Anterior cingulate cortex (tissue), 58 donors: ENCODE measurements around the gene VPREB3.
A peak's percentile ranks its signal among the peaks of the same experiment; 100 is the strongest.

Experiments
- DNase-seq, 58 donors: peaks; one replicate each; lab custom pipeline; 2025; lab: John Stamatoyannopoulos, UW

VPREB3 gene

DNA sequence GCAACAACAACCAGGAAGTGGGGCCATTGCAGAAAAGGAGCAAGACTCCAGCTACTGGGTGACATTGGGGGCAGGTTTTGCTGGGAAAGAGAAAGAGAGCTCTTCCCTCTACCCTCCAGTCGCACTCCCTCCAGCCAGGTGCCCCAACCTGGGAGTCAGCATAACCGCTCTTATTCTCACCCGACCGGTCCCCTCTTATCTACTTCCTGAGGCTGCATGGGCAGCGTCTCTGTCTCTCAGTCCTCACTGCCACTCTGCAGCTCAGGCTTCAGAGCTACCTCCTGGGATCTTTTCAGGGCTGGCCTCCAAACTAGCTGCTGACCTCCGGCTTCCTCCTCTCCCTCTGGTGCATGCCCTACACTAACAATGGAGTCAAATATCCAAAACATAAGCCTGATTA, 8.4 kb downstream of the VPREB3 start:
- no peak for DNase-seq

DNA sequence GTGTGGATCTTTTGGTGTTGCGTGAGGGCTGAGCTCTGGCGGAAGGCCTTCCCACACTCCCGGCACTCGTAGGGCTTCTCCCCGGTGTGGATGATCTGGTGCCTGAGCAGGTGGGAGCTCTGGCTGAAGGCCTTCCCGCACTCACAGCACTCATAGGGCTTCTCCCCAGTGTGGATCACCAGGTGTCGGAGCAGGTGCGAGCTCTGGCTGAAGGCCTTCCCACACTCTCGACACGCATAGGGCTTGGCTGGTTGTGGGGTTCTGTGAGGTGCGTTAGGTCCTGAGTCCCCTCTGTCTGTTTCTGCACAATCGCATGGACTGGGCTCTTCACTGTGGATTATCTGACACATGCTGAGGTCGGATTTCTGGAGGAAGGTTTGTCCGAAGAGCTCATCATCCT, 9.7 kb downstream of the VPREB3 start:
- no peak for DNase-seq

DNA sequence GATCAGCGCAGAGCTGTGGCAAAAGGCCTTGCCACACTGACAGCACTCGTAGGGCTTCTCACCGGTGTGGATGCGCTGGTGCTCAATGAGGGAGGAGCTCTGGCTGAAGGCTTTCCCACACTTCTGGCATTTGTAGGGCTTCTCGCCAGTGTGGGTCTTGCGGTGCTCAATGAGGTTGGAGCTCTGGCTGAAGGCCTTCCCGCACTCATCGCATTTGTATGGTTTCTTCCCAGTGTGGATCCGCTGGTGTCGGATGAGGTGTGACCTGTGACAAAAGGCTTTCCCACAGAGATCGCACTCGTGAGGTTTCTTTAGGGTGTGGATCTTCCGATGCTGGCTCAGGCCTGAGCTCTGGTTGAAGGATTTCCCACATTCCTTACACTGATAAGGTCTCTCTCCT, 10.2 kb downstream of the VPREB3 start:
- DNase-seq = no peak

DNA sequence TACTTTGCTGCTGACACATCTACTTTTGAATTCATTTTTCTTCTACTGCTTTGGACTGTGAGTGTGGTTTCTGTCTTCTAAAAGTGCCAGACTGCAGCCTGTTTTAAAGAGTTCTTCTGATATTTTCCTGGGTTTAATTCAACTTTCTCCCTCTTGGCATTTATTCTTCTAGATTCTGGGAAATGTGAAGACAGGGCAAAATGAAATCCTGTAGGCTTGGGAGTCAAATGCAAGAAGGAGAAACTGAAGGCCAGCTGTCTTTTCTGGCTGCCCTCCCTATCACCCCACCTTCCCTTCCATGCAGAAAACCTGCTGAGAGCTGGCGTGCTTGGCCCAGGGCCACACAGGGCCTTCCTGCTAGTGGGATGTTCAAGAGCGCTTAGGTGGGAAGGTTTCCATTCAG, 10.9 kb downstream of the VPREB3 start:
- DNase-seq = peak in 11 of 58 donors; percentile 16 to 70 (median 46)

DNA sequence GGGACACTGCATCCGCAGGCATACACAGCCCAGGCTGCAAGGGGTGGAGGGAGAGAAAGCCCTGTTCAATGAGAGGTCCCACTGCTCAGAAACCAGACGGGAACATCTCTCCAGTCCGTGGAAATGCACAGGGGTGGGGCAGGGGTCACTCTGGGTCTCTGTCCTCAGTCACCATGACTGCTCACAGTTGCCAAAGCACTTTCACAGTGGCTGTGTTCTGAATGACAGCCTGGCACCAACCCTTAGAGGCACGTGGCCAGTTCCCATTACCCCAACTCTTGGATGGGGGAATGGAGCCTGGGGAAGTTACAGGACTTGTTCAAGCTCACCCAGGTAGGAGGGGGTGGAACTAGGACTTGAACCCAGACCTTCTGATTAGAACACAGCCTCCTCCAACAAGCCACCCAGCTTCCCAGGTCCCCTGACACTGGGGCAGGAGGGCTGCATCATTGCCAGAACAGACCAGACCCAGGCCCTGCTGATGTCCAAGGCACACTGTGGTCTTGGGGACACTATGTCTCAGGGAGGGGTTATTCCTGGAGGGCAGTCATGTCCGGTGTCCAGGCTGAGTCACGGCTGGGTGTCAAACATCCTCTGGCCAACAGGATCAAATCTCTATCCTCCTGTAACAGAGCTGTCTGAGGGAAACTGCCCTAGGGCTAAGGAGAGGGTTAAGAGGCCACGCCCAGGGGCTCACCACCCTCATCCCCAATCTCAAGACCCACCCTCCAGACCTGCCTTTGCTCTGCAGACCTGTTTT, 11.5 kb downstream of the VPREB3 start:
- peak in 1 of 58 donors; percentile 7 for DNase-seq

DNA sequence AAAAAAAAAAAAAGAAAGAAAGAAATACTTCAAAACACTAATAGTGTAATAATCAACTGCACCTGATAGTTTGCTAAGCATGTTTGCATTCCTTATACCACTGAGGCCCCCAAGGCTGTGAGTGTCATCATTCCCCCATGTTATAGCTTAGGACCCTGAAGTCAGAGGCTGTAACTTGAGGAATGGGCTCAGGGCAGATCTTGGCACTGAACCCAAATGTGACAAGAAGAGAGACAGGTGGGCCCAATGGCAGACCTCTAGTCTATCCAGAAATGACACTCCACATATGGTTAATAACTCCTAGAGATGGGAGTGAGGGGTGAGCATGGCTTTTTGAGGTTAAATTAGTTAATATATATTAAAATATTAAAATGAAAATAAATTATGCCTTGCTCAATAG, 16.5 kb downstream of the VPREB3 start:
- DNase-seq = no peak

DNA sequence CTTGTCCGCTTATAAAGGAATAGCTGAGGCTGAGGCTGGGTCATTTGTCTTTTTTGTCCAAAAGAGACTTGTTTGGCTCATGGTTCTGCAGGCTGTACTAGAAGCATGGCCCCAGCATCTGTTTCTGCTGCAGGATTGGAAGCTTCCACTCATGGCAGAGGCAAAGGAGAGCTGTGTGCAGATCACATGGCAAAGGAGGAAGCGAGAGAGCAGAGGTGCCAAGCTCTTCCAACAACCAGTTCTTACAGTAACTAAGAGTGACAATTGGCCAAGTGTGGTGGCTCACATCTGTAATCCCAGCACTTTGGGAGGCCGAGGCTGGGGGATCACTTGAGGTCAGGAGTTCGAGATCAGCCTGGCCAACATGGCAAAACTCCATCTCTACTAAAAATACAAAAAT, 26.1 kb downstream of the VPREB3 start:
- DNase-seq = peak in 3 of 58 donors; percentile 5 to 18 (median 7)

DNA sequence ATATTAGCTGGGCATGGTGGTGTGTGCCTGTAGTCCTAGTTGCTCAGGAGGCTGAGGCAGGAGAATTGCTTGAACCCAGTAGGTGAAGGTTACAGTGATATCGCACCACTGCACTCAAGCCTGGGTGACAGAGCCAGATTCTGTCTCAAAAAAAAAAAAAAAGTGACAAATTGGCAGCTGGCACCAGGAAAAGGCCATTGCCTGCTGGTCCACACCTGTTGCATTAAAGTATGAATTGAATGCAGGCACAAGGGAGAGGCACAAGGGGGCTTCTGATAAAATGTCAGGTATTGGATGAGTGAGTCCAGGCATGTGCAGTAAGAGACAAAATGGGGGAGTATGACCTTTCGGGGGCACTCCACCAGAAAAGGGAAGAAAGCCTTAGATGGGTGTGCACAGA, 31.5 kb downstream of the VPREB3 start:
- no peak for DNase-seq

DNA sequence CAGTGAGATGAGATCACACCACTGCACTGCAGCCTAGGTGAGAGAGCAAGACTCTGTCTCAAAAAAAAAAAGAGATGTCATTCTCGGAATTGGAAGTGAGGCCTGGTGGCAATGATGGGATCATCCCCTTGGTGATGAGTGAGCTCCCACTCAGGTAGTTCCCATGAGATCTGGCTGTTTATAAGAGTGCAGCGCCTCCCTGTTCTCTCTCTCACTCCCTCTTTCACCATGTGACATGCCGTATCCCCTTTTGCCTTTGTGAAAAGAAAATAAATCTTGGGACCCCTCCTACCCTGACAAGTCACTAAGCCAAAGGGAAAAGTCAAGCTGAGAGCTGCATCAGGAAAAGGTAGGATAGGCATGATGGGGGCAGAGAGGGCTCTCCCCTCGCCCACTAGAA, 32.1 kb downstream of the VPREB3 start:
- DNase-seq = no peak

DNA sequence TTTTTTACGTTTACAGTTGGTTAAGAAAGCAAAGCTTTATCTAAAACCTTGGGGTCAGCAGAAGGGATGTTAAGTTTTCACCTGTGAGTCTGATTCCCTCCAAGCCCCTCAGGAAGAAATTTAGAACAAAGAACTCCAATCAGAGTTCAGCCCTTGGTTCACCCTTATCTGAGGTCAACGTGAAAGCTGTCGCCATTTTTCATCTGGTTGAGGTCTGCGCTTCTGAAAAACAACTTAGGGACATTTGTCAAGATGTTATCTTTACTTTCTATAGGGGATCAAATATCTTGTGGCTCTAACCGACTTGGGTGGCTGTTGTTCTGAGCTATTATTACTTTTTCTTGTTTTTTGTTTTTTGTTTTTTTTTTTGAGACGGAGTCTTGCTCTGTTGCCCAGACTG, 33.4 kb downstream of the VPREB3 start:
- DNase-seq = no peak

DNA sequence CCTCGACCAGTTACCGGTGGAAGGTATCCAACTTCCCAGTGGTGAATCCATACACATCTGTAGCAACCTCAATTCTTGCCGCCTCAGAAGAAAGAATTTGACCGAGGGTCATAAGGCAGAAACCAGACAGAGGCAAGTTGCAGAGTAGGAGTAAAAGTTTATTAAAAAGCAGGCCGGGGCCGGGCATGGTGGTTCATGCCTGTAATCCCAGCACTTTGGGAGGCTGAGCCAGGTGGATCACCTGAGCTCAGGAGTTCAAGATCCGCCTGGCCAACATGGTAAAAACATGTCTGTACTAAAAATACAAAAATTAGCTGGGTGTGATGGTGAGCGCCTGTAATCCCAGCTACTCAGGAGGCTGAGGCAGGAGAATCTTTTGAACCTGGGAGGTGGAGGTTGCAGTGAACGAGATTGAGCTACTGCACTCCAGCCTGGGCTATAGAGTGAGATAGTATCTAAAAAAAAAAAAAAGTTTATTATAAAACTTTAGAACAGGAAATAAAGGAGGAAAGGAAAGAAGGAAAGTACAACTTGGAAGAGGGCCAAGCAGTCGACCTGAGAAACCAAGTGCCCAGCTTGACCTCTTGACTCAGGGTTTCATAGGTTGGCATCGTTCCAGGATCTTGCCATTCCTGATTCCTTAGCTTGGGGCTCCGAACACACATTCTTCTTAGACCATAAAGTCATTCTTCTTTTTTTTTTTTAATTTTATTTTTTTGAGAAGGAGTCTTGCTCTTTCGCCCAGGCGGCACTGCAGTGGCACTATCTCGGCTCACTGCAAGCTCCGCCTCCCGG, 35.7 kb downstream of the VPREB3 start:
- no peak for DNase-seq

DNA sequence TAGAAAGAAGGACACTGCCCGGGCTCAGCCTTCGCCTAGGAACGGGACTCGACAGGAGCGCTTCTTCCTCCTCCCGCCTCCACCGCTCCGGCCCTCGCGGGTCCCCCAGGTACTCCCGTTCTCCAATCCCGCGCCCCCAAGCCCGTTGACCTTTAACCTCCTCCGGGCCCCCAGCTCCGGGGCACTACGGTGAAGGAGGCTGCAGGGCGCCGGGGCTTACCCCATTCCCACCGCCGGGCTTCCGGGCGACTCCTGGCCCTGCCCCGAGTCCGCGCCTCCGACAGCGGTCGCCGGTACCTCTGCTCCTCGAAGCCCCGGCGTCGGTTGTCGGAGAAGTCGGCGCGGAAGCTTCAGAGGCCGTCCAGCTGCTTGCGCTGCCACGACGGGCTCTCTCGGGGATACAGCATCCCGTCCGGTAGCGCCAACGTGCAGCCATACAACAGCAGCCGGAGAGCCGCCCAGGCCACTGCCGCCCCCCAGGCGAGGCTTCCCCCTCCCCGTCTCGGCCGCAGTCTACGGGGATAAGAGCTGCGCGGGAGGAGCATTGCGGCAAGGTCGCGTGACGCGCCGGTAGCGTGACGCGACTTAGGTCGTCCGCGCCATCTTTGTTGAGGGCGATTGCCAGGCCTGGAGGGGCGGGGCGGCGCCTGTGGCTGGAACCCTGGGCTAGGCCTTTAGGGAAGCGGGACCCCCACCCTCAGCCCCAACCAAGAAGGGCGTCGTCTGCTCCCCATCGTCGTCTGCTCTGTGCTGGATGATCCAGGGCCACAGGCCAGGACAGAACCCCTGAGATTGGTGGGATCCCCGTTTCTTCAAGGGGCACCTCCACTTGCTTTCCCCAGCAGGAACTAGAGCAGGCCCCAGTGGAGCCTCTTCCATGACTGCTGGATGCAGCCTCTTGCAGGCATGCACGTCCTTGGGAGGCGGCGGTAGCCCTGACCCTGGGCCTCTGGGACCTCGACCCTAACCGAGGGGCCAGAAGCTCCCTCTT, 37.1 kb downstream of the VPREB3 start:
- DNase-seq = peak; percentile 28 to 92 (median 79)

DNA sequence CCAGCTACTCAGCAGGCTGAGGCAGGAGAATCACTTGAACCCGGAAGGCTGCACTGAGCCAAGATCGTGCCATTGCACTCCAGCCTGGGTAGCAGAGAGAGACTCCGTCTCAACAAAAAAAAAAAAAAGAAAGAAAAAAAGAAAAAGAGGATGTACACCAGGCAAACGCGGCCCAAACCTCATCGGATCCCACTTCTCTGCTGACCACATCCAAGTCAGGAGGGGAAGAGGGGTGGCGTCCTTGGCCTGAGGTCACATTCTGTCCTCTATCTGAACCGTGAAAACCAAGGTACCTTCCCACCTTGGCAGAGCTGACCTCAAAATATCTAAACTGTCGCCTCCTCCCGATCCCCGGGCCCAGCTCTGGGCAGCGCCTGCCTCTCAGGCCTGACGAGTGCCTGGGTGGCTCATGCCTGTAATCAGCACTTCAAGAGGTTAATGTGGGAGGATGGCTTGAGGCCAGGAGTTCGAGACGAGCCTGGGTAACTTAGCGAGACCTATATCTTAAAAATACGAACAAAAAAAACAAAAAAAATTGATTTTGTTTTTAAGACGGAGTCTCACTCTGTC, 38.3 kb downstream of the VPREB3 start:
- no peak for DNase-seq

DNA sequence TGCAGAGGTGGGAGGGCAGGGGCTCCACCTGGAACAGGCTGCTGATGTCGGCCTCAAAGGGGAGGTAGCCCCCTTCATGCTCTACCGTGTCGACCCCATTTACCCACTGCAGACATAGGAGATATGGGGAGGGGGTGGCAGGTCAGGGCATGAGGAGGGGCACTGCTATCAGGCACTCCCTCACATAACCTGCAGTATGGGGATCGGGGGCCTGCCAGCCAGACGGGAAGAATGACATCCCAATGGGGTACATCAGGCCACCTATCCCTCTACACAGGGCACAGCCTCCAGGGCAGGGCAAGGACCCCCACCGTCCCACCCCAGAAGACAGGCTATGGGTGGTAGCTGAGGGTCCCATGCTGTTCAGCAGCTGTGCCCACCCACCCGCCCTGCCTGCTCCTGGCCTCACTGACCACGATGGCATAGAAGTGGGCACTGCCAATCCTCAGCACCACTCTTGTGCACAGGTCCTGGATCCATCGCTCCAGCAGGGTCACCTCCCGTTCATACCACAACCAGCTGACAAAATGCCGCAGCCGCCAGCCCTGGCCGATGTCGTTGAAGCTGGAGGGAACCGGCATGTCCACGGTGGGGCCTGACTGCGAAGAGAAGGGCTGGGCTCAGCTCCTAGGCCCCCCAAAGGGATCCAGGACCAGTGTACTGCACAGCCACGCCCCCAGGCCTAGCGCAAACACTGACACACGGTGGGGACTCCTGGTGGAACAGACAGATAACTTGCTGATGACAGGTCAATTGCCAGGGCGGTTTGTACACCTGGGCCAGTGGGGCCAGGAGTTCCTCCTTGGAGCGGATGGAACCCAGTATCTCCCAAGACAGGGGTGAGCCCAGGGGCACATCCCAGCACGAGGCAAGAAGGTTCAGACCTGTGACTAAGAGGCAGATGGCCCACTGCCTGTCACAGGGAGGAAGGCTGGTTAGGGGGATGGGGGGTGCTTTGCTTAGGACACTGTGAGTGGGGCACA, 39.3 kb downstream of the VPREB3 start:
- no peak for DNase-seq

DNA sequence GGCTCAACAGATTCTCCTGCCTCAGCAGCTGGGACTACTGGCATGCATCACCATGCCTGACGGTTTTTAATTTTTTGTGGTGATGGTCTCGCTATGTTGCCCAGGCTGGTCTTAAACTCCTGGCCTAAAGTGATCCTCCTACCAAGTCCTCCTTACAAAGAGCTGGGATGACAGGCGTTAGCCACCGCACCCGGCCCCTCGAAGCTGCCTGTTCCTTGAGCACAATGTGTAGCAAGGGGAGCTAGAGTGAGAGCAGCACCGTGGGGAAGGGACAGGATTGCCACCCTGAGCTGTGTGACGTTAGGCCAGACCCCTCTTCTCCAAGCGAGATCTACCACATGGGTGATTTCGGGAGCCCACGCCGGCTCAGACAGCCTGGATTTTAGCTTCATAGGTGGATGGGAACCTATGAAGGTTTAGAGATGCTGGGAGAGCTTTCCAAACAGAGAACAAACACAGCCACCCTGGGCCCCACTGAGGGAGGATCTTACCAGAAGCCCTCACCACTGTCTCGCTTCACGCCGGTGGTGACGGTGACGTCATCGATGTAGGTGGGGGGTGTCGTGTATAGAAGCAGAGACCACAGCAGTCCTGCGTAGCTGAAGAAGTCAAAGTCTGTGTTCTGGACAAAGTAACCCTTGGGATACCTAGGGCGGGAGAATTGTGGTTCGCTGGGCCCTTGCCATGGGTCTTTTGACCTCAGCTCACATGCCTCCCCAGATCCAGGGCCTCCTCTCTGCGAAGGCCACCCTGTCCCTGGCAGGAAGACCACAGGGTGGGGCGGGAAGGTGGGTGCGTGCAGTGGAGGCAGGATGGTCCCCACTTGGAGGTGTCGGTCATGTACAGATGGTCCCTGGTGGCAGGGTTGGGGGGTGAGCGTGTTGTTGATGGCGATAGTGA, 40.3 kb downstream of the VPREB3 start:
- no peak for DNase-seq

DNA sequence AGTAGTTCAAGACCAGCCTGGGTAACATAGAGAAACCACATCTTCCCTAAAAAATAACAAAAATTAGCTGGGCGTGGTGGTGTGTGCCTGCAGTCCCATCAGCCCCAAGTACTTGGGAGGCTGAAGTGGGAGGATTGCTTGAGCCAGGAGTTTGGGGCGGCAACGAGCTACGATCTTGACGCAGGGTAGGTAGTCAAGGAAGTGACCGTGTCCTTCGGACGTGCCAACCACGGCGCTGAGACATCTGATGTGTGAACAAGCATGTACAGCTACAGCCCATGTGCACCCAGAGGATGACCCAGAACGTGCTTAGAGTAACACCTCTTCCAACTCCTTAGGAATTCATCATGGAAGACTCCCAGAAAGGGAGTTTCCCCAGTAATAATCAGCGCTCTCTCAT, 42.0 kb downstream of the VPREB3 start:
- no peak for DNase-seq

DNA sequence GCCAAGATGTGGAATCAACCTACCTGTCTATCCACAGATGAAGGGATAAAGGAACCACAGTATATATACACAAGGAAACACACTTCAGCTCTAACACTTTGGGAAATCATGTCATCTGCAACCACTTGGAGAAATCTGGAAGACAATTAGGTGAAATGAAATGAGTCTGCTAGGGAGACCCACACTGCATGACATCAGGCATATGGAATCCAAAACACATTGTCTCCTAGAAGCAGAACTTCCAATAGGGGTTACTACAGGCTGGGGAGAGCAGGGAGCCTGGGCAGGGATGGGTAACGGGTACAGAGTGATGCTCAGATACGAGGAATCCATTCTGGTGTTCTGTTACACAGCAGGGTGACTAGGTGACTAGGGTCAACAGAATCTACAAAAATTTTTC, 45.1 kb downstream of the VPREB3 start:
- DNase-seq = no peak

DNA sequence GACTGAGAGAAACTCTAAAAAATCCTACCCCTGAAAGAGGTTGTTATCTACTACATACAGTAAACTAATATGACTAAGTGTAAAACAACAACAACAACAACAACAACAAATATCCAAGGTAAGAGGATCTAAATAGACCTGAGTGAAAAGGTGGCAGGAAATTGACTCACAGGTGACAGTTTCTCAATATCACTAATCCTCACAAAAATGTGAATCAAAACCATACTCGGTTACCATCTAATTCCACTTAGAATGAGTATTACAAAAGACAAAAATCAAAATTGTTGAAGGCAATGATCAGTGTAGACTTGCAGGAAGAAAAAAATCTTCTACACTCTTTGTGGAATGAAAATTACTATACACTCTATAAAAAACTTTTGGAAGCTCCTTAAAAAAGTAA, 46.0 kb downstream of the VPREB3 start:
- DNase-seq = no peak
